HEK293 (cell line): ENCODE measurements around the gene KBTBD12.

Experiments used
- ZNF146 ChIP-seq: fragments of 450-650 bp; formaldehyde crosslinking; IDR thresholded peaks from 2 replicates; pipeline ENCODE4 v1.5.1; 2016; ENCODE audit warnings: missing biosample characterization, missing genetic modification characterization
- ZNF274 ChIP-seq, 2 experiments: fragments of 200-500 bp in 1 of 2; fragments of 450-650 bp in 1 of 2; sonication (Bioruptor generic) in 1 of 2; formaldehyde crosslinking in 1 of 2; IDR thresholded peaks; 2 replicates each; pipeline versions ENCODE4 v1.5.1 to v1.6.1; 2014 to 2016; ENCODE audit warnings: borderline replicate concordance in 1 of 2, inconsistent platforms in 1 of 2, low read length in 1 of 2, missing biosample characterization in 1 of 2, missing genetic modification characterization in 1 of 2
- ZNF596 ChIP-seq: fragments of 450-650 bp; IDR thresholded peaks from 2 replicates; pipeline ENCODE4 v1.5.0; 2018; ENCODE audit warnings: missing biosample characterization, mild to moderate bottlenecking, missing genetic modification characterization, moderate library complexity
- TF ChIP-seq, protein P1 (sequence below): fragments of 450-650 bp; formaldehyde crosslinking; IDR thresholded peaks from 2 replicates; pipeline ENCODE4 v1.5.1; 2016; ENCODE audit warnings: missing biosample characterization, missing genetic modification characterization
- TF ChIP-seq, protein P2 (sequence below): fragments of 450-650 bp; formaldehyde crosslinking; IDR thresholded peaks from 2 replicates; pipeline ENCODE4 v1.5.1; 2016; ENCODE audit warnings: missing biosample characterization, missing genetic modification characterization

DNA sequence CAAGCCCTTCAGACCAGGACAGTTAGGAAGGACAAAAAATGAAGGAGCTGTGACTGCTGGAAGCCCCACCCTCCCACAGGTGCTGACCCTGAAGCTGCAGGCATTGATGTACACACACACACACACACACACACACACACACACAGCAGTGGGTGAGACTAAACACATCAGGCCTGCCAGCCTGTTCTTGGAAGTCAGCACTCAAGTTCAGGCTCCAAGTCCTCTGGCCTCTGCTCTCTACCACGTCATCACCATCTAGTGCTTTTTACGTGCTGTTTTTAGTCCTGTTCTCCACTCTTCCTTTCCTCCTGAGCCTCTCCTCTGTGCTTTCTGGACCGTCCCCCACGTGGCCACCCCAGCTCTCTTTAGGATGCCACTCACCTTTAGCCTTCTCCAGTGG, 5.4 kb upstream of the KBTBD12 start:
- TF ChIP-seq ZNF596, result no peak
- TF ChIP-seq ZNF274 (IDR thresholded peaks at IDR 0.05; ENCODE audit: low read length), result no peak
- no peak for TF ChIP-seq ZNF274 (tag by site-specific recombination; IDR thresholded peaks at IDR 0.05; ENCODE audit: borderline replicate concordance)
- TF ChIP-seq, protein P1, sequence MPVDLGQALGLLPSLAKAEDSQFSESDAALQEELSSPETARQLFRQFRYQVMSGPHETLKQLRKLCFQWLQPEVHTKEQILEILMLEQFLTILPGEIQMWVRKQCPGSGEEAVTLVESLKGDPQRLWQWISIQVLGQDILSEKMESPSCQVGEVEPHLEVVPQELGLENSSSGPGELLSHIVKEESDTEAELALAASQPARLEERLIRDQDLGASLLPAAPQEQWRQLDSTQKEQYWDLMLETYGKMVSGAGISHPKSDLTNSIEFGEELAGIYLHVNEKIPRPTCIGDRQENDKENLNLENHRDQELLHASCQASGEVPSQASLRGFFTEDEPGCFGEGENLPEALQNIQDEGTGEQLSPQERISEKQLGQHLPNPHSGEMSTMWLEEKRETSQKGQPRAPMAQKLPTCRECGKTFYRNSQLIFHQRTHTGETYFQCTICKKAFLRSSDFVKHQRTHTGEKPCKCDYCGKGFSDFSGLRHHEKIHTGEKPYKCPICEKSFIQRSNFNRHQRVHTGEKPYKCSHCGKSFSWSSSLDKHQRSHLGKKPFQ, result no peak
- no peak for TF ChIP-seq ZNF146 (tag by site-specific recombination)
- TF ChIP-seq, protein P2, sequence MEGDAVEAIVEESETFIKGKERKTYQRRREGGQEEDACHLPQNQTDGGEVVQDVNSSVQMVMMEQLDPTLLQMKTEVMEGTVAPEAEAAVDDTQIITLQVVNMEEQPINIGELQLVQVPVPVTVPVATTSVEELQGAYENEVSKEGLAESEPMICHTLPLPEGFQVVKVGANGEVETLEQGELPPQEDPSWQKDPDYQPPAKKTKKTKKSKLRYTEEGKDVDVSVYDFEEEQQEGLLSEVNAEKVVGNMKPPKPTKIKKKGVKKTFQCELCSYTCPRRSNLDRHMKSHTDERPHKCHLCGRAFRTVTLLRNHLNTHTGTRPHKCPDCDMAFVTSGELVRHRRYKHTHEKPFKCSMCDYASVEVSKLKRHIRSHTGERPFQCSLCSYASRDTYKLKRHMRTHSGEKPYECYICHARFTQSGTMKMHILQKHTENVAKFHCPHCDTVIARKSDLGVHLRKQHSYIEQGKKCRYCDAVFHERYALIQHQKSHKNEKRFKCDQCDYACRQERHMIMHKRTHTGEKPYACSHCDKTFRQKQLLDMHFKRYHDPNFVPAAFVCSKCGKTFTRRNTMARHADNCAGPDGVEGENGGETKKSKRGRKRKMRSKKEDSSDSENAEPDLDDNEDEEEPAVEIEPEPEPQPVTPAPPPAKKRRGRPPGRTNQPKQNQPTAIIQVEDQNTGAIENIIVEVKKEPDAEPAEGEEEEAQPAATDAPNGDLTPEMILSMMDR (tag by site-specific recombination), result no peak
